Measurements from ENCODE around the gene POC1B.

Gene POC1B

DNA sequence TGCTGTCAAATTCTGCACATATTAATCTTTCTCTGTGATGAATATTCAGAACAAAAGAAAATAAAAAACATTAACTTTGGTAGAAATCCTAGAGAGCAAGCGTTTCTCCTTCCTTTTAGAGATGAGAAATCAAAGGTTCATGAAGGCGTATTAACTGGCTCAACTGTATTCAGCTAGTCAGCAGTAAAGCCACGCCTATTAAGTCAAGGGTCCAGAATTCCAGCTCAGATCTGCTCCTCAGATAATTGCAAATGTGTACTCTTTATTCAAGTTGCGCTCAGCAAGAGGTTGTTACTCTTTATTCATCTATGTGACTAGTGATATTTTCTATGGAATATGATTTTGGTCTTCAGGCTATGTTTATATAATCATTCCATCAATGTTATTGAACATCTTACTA lies 13.1 kb upstream of the POC1B start:
- no peak for DNase-seq (ENCODE audit: low read depth)

DNA sequence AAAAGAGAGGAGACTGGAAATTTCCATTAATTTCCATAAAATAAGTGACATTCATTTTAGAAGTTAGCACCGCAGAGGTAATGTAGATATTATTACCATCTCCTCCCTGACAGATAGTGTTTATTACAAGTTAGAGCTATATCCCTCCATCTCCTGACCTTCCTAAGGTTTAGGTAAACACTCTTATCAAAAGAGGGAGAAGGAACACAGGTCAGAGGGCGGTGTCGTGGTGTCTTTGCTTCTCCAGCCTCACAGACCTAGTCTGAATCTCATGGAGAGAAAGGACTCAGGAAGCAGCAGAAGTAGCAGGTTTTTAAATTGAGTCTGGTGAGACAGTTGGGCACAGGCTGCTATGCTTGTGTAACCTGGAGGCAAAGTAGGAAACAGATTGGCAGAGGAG lies 11.5 kb upstream of the POC1B start:
- DNase-seq (ENCODE audit: low read depth) = no peak

DNA sequence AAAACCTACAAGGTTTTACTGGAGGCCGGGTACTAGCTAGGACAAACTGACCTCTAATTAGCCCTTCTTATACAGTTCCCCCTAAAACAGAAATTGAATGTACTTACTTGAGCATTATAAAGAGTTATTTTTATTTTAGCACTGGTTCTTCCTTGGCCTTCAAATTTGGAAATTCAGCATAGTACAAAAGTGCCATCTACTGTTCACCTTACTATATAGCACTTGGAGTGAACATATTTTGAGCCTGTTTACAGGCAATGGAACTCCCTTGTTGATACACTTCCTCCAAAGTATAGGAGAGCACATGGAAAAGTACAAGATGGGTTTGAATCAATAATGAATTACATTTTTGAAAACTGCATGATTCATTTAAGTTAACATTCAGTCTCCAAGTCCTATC lies 3.9 kb upstream of the POC1B start:
- no peak for DNase-seq (ENCODE audit: low read depth)

DNA sequence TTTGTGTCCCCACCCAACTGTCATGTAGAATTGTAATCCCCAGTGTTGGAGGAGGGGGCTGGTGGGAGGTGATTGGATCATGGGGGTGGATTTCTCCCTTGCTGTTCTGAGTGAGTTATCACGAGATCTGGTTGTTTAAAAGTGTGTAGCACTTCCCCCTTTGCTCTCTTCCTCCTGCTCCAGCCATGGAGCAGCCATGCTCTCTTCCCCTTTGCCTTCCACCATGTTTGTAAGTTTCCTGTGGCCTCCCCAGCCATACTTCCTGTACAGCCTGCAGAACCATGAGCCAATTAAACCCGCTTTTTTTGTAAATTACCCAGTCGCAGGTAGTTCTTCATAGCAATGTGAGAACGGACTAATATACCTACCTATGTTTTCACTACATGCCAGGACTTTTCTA lies 2.6 kb upstream of the POC1B start:
- no peak for DNase-seq (ENCODE audit: low read depth)

DNA sequence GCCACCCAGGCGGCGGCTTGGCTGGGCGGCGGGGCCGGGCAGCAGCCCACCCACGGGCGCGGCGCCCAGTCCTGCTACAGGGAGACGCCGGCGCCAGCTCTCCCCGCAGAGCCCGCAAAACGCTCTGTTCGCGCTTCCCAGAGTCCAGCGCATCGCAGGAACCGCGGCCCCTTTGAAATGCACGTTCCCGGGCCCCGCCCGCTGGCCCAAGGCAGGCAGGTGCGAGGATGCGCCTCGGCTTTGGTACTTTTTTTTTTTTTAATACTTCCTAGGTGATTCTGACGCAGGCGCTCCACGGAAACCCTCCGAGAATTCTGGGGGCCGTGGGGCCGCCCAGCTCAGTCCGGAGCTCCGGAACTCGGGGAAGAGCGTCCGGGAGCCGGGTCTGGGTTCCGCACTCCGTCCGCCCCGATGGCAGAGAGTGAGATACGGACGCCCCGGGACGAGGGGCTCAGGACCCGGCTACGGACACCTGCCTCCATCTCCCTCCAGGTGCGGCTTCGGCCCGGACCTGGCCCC lies 483 bp downstream of the POC1B start:
- no peak for DNase-seq (ENCODE audit: low read depth)

DNA sequence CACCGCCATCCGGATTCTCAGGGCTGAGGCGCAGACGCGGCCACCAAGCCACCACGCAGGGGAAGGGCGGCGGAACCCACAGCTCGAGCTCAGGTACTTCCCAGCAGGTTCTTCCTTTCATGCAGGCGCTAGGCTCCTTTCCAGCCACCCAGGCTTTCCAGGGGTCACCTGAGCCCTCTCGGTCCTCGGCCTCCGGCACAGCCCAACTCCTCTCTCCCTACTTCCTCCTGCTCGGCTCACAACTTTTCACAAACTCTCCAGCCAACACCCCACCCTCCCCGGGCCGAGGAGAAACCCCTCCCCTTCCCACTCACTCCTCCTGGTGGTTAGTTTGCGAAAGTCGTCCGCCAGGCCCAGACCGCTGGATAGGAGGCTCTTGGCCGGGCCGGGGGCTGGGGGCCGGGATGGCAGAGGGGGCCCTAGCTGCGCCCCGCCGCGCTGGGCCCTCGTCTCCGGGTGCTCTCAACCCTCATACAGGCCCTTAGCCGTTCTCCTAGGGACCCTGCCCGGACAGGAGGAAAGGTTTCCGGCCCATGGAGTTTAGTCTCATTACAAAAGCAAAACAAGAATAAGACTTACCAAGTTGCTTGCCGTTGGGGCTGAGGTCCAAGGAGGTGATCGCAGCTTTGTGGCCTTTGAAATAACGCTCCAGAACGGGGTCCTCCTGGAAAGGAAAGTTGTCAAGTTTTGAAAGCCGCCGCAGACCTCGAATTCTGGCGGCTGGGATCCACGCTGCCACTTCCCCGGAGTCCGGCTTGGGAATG lies 1.1 kb downstream of the POC1B start, which contains the start of gene GALNT4:
Gene GALNT4 (minus strand): TSS at position 256 of the 764 bp plus-strand sequence. CDS start 247 bp downstream, at position 9.
- DNase-seq (ENCODE audit: low read depth) = peak; percentile 55

DNA sequence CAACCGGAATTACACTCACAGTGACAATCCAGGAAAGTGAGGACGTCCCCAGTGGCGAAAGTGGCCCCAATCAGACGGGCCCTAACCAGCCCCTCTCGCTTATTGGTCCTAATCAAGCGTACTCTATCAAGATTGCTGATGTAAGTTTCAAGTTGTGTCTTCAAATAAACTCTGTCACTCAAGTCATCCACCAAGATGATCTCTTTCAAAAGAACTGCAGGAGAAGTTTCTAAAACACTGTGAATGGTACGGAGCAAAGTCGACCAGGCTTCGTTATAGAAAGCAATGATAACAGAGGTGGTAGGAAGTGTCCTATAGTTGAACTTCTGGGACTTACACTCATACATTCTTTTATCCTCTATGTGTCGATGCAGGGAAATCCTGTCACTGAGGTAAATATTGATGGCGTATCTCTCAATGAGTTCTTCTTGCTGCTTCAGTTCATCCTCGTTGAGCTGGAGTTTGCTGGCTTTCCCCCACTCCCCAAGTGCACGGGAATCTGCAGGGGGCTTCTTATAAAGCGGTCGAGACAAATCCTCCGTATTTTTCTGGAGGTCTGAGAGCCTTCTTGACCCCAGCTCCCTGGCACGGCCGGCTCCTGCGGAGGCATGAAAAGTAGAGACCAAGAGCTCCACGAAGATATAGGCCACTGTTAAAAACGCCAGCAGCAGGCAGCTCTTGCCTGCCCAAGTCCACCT lies 1.9 kb downstream of the POC1B start:
- no peak for DNase-seq (ENCODE audit: low read depth)

DNA sequence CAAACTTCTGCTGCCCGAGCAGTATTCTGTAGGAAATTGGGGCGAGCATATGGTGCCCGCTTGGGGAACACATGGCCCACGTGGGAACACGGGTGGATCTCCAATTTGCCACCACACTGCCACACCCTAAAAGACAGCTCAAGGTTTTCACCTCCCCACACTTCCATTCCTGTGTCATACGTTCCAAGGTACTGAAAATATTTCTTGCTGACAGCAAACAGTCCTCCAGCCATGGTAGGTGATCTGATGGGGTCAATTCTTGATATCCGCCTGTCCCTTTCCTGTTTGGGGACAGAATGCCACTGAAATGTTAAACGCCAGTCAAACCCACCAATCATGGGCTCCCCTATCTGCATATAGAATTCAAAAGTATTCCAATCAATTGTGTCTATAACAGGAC lies 2.5 kb downstream of the POC1B start:
- no peak for DNase-seq (ENCODE audit: low read depth)

DNA sequence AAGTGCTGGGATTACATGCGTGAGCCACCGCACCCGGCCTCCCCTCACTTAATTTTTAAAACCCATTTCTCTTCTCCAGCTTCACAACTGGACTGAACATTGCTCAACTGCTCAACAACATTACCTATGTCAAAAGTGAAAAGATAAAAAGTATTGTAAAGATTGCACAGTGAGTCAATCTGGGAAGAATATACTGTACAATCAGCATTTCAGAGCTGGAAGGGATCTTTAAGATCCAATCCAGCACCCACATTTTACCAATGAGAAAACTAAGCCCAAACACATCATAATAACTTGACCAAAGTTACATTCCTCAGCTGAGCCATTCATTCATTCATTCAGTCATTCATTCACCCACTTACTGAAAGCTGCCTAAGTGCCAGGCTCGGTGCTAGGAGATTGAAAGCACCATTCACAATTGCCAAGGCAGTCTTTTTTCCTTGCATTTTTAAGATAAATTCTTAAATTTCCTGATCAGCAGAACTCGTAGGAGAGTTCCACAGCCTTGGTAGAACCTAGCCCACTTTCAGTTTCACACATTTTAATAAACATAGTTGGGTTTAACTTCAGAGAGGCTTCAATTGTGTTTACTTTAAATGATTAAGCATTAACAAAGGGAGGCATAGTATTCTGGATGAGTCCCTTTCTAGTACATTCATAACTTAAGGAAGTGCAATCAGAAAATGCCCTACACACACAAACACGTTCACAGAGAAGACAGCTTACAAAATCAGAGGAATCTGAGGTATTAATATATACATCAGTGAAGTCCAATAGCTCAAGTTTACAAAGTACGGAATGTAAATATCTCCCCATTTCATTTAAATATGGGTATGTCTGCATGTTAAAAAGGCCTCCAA lies 4.3 kb downstream of the POC1B start:
- DNase-seq (ENCODE audit: low read depth) = no peak

DNA sequence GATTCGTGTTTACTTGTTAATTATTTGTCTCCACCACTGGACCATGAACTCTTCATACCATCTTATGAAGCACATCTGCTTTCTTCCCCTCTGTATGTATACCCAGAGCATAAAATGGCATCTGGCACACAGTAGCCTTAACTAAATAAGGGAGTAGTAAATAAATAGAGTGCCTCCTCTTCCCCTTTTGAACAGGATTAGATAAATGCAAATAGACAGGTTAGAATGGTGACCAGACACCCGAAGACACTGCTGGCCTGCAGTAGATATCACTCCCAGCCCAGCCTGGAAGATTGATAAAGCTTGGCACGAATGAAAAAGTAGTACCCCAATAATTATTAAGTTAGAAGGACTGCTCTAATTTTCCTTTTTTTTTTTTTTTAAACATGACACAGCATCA lies 8.1 kb downstream of the POC1B start:
- DNase-seq (ENCODE audit: low read depth) = no peak

DNA sequence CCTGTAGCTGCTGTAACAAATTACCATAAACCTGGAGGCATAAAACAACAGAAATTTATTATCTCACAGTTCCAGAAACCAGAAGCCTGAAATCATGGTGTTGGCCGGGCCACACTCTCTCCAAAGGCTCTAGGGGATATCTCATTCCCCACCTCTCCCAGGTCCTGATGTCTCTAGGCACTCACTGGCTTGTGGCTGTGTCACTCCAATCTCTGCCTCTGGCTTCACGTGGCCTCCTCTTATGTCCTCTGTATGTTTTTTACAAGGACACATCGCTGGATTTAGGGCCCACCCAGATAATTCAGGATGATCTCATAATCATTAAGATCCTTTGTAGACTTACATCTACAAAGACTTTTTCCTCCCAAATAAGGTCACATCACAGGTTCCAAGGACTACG lies 9.2 kb downstream of the POC1B start:
- DNase-seq (ENCODE audit: low read depth) = no peak

DNA sequence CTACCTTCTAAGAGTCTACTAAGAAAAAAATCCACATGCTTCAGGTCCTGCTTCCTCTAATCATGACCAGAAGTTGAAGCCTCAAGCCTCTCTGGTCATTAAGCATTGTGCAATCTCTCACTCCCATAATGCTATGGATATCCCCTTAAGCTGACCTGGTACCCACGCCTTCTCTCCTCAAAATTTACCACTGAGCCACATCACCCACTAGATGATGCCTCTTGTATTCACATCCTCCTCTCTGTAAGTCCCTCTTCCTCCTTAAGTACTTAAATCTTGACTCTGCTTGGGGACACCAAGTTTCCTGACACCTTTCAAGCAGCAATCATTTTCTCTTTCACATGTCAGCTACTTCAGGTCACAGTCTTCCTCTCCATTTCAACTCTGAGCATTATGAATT lies 11.1 kb downstream of the POC1B start:
- DNase-seq (ENCODE audit: low read depth) = no peak

DNA sequence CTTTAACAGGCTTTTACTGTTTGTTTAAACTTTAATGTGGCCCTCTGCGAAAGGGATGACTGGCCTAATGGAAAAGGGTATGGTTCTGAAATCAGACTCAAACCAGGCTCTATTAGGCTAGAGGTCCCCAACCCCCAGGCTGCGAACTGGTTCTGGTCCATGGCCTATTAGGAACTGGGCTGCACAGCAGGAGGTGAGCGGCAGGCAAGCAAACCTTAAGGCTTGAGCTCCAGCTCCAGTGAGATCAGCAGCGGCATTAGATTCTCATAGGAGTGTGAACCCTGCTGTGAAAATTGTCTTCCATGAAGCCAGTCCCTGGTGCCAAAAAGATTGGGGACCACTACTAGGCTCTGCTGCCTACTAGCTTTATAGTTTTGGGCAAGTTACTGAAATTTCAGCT lies 12.3 kb downstream of the POC1B start:
- no peak for DNase-seq (ENCODE audit: low read depth)

DNA sequence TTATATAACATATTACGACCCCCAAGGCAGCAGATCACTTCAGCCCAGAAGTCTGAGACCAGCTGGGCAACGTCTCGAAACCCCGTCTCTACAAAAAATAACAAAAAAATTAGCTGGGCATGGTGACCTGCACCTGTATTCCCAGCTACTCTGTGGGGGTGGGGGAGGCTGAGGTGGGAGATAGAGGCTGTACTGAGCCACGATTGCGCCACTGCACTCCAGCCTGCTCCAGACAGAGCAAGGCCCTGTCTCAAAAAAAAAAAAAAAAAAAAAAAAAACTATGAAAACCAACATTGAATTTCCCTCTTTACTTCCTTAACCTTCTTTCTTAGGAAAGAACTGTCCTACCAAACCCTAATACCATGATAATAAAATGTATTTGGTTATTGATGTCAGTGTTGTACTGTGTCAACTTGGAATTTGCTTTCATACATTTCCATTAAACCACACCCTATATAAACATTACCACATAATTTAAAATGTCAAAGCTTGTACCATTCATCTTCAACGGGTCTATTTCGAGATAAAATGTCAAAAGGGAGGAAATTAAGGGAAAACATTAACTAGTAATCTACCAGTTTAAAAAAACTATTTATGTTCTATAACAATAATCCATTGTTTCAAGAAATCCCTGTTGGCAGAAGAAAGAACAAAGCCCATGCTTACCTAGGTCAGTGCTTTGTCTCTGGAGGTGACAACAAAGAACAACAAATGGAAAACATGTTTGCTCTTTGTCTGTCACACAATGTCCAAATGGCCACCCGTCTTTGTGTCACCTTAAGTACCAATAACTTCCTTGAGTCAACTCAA lies 18.6 kb downstream of the POC1B start:
- no peak for DNase-seq (ENCODE audit: low read depth)

DNA sequence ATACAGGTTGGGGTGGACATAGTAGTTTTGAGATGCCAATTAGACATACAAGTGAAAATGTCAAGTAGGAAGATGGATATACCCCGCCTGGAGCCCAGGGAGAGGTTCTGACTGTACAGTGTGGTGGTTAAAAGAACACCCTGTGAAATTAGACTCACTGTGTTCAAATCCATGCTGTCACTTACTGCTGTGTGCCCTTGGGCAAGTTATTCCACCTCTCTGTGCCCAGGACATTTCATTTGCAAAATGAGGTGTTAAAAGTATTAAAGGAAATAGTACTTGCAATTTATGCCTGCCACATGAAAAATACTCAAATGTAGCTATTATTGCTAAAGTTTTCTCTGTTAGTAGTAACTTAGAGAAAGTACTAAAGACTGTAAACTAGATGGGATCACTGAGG lies 19.8 kb downstream of the POC1B start:
- DNase-seq (ENCODE audit: low read depth) = no peak

DNA sequence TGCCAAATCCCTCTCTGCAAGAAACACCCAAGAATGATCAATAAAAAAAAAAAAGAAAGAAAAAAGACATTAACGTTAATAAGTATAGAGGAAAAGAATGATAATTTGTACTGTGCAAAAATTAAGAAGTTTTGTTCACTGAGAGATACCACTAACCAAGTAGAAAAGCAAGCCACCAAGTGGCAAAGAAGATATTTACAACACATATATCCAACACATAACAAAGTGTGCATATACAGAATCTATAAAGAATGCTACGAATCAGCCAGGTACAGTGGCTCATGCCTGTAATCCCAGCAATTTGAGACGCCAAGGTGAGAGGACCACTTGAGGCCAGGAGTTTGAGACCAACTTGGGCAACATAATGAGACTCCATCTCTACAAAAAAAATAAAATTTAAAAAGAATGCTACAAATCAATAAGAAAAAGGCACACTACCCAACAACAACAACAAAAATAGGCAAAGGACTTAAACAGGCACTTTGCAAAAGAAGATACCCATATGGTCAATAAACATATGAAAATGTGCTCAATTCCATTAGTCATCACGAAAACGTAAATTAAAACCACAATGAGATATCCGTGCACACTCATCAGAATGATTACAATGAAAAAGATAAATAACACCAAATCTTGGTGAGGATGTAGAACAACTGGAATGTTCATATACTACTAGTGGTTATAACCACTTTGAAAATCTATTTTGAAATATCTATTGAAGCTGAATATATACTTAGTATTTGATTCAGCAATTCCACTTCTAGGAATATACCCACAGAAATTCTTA lies 21.1 kb downstream of the POC1B start:
- no peak for DNase-seq (ENCODE audit: low read depth)

DNA sequence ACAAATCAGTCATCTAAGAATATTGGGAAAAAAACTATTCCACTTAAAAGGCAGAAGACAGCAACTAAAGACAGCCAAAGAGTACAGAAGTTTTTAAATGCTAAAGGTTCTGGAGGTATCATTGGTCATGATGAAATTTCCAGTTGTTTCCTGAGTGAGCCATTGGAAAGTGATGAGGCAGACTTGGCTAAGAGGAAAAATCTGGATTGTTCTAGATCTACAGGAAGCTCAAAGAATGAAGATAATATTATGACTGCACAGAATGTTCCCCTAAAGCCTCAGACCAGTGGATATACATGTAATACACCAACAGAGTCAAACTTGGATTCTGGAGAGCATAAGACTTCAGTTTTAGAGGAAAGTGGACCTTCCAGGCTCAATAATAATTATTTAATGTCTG lies 24.1 kb downstream of the POC1B start:
- no peak for DNase-seq (ENCODE audit: low read depth)

DNA sequence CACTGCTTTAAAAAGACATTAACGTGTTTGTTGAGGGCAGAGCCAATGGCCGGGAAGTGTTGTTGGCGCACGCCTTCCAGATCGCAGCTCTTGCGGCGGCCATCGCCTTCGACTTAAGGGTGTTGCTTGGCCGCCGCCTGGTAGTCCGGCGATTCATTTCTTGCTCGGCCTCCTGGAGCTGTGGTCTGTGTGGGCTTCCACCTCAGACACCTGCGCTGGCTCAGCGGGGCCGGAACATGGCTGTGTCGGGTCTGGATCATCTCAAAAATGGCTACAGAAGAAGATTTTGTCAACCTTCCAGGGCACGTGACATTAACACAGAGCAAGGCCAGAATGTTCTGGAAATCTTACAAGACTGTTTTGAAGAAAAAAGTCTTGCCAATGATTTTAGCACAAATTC lies 26.0 kb downstream of the POC1B start:
- no peak for DNase-seq (ENCODE audit: low read depth)

DNA sequence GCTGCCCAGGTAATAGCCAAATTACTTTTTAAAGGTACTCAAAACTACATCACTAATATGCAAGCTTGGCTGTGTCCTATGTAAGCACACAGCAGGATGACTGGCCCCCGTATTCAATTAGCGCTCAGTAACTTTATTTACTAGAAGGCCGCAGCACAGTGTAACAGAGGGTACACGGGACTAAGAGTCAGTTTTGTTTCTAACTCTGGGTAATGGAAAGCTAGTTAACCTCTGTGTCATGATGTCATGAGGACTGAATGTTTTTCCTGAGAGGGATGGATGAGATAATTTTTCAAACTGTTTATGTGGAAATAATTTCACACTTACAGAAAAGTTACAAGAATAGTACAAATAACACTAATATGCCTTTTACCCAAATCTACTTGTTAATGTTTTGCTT lies 28.4 kb downstream of the POC1B start:
- no peak for DNase-seq (ENCODE audit: low read depth)

DNA sequence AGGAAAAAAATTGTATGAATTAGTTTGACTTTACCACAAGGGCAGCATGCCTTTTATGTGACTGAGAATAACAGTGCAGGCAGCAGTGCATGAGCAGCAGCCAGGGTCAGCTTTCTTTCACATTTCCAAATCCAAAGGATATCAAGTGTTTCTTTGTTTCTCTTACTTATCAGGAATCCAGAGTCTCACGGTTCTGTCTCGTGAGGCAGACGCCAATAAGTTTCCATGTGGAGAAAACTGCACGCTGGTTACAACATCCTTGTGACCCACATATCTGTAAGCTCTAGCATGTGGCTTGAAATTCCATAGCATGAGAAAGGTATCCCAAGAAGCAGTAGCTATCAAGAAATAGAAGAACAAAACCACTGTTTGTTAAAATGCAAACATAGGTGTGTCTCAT lies 28.8 kb downstream of the POC1B start:
- DNase-seq (ENCODE audit: low read depth) = no peak
